ENCODE measurements around the gene PAQR9.
A peak's percentile ranks its signal among the peaks of the same experiment; 100 is the strongest.

PAQR9 gene

DNA sequence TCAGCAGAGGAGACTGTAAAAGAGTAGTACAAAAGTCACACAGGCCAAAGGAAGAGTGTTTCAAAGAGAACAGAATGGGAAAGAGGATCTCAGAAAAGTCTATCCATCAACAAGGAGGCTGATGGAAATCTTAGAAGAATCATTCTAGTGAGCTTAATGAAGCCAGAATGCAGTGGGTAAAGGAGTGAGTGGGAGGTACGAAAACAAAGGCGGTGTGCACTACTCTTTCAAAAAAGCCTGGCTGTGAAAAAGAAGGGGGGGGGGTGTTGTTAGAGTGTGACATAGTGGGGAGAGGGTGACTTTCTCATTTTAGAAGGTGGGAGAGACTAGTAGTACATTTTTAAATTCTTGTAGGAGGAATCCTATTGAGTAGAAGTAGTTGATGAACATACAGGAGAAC is 11.7 kb downstream of the PAQR9 start:
- no peak for DNase-seq (ENCODE audit: low read depth in 2 of 2)

DNA sequence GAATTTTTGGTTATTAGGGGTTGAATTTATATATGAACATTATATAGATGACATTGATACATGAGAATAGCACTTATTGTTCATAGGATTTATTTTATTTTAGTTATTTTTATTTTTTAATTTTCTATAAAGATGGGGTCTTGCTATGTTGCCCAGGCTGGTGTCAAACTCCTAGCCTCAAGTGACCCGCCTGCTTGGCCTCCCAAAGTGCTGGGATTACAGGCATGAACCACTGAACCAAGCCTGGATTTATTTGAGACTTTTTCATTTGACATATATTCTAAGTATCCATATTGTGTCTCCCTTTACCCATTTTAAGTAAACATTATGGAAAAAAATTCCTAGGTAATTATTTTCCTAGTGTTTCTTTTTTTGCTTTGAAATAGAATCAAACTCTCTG is 12.5 kb downstream of the PAQR9 start:
- no peak for DNase-seq (ENCODE audit: low read depth in 2 of 2)

- DNase-seq (ENCODE audit: low read depth in 2 of 2) = peak in 1 of 2 donors; percentile 10
Observed at GRCh38 chr3:142947799-142948575, 15.5 kb downstream of the PAQR9 start.

GRCh38 chr3:142947352-142947751 is 16.1 kb downstream of the PAQR9 start:
- DNase-seq (ENCODE audit: low read depth in 2 of 2) = no peak

DNA sequence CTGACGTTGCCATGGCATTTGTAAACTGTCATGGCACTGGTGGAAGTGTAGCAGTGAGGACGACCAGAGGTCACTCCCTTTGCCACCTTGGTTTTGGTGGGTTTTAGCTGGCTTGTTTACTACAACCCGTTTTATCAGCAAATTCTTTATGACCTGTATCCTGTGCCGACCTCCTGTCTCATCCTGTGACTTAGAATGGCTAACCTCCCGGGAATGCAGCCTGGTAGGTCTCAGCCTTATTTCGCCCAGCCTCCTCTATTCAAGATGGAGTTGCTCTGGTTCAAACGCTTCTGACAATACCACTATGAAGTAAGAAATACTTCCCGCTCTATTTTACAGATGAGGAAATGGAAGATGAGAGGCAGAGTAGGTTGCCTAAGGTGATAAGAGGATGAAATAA is 16.6 kb downstream of the PAQR9 start:
- DNase-seq (ENCODE audit: low read depth in 2 of 2) = no peak

- DNase-seq (ENCODE audit: low read depth in 2 of 2) = no peak
Observed at GRCh38 chr3:142945023-142945422, 18.5 kb downstream of the PAQR9 start.

DNA sequence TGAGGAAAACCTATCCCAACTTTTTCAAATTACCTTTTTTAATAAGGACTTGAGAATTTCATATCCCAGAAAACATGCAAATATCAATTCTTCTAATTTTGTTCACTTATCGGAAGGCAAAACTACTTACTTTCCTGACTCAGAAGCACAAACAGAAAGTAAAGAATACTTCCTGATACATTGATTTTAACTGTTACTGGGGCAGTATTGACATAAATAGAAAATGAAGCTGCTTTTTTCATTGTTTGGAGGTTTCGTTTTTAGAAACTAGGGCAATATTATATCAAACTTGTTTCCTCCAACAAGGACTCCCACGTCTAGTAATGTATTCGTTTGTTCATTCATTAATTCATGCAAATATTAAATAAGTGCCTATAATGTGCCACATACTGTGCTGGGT is 19.1 kb downstream of the PAQR9 start:
- DNase-seq (ENCODE audit: low read depth in 2 of 2) = no peak

- DNase-seq (ENCODE audit: low read depth in 2 of 2) = no peak
Observed at GRCh38 chr3:142943870-142944269, 19.6 kb downstream of the PAQR9 start.

- no peak for DNase-seq (ENCODE audit: low read depth in 2 of 2)
Observed at GRCh38 chr3:142943349-142943748, 20.1 kb downstream of the PAQR9 start.

GRCh38 chr3:142941373-142942123 is 21.9 kb downstream of the PAQR9 start:
- no peak for DNase-seq (ENCODE audit: low read depth in 2 of 2)

DNA sequence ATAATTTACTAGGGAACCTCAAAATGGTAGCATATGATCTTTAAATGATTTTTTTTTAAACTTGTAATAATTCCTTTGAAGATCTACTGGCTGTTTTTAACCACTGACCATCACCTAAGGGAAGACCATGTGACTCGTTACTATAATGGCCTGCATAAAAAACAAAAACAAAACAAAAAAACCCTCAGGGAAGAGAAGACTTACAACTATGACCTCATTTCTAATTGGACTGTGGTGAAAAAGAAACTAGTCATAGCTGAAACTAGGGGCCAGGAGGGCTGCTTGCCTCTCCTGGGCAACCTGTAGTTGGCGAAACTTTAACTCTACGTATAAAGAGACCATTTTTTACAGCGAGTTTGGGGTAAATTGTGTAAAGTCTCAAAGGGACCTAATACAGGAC is 23.0 kb downstream of the PAQR9 start:
- DNase-seq (ENCODE audit: low read depth in 2 of 2) = no peak

DNA sequence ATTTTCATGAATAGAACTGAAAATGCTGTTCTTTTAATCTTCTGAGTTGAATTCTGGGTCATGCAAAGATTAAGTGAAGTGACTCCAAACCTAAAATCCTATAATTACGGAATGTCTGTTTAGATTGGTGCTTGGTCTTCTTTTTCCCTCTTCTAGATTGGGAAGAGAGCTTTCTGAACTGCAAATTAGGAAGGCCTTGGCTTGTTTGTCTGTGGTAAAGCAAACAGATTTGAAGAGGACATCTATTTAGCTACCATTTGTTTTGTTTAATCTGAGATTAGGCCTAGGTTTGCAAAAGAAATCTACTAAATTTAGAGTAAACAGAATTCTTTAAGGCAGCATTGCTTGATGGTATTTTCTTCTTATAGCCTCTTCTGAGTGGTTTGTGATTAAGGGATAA is 23.5 kb downstream of the PAQR9 start:
- no peak for DNase-seq (ENCODE audit: low read depth in 2 of 2)

DNA sequence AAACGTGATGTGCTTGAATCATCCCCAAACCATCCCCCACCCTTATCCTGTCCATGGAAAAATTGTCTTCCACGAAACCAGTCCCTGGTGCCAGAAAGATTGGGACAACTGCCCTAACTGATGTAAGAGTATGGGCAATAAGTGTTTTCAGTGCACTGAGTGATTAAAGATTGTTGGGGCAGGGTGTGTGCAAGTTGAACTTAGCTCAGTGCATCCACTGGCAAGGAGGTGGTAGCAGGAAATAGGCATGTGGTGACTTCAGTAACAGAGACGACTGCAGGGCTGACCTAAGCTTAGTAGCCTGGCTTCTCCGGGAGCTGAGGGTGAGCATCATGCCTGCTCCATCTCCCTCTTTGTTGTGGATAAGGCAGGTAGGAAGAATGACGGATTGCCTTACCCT is 27.5 kb downstream of the PAQR9 start:
- no peak for DNase-seq (ENCODE audit: low read depth in 2 of 2)

DNA sequence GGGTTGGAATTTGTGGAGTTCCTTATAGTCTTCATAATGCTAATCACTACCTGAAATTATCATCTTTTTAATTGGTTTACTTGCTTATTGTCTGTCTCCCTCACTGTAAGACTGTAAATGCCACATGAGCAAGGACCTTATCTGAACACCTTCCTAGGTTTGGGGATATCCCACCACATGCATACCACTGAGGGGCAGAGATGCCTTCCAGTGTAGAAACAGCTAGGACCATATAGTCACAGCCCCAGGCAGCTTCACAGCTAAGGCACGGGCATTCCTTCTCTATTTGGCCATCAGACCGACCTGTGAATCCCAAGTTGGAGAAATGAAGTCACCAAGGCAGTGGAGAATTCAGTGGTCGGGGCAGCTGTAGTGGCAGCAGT is 28.6 kb downstream of the PAQR9 start:
- no peak for DNase-seq (ENCODE audit: low read depth in 2 of 2)

- DNase-seq (ENCODE audit: low read depth in 2 of 2) = no peak
Observed at GRCh38 chr3:142934128-142934886, 29.2 kb downstream of the PAQR9 start.

- no peak for DNase-seq (ENCODE audit: low read depth in 2 of 2)
Observed at GRCh38 chr3:142931222-142931621, 32.3 kb downstream of the PAQR9 start.

- no peak for DNase-seq (ENCODE audit: low read depth in 2 of 2)
Observed at GRCh38 chr3:142930463-142930862, 33.0 kb downstream of the PAQR9 start.

DNA sequence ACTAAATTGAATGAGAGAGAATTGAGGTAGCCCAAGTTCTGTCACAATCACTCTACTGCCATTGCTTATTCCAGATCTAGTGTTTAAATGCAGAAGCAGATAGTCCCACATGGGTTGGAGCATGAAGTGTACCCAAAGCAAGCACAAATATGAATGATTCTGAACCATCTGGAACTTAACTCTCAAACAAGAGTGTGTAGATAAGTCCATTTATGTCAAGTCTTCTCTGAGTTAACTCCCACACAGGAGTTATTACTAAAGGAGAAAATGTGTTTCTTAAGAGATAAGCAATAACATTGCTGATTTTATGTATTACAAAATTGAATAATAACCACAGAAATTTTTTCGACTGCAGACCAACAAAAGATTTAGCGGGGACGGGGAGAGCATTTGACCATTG is 33.6 kb downstream of the PAQR9 start:
- DNase-seq (ENCODE audit: low read depth in 2 of 2) = no peak

DNA sequence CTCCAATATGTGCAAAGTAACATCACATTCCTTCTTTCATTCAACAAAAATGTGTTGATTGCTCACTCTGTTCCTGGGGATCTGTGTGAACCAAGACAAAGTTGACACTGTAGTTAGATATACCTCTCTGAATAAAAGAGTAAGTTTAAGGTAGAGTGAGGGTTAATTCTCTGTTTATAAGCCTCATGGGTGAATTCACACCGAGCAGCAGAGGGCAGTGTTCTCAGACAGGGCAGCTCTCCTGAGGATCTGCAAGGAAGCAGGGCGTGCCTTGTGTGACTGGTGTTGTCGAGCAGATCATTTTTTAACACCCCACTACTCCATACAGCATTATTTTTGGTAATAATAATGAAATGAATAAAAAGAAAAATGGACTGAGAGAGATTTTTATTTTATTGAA is 34.4 kb downstream of the PAQR9 start:
- DNase-seq (ENCODE audit: low read depth in 2 of 2) = peak in 1 of 2 donors; percentile 16

DNA sequence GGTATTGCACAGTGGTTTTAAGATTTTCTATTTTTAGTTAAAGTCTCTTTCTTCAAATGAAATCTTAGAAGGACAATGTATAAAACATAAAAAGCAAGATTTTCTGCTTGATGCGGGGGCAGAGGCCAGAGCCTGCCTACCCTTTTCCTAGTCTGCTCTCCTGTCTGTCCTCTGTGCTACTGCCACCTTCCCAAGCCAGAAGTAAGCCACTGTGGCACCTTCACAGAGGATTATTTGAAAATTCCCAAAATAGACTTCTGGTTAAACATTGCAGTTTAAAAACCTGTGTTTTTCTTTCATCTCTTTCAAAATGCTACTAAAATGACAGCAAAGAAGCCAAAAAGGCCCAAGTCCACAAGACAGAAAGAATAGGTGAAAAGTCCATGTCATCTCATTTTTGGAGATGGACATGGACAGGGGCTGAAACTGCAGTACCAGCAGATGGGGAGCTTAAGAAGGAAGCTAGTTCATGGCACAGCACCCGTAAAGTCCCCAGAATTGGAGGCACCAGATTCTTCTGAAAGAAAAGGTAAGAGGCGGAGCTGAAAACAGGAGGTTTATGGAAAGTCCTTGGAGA is 37.0 kb downstream of the PAQR9 start:
- no peak for DNase-seq (ENCODE audit: low read depth in 2 of 2)

DNA sequence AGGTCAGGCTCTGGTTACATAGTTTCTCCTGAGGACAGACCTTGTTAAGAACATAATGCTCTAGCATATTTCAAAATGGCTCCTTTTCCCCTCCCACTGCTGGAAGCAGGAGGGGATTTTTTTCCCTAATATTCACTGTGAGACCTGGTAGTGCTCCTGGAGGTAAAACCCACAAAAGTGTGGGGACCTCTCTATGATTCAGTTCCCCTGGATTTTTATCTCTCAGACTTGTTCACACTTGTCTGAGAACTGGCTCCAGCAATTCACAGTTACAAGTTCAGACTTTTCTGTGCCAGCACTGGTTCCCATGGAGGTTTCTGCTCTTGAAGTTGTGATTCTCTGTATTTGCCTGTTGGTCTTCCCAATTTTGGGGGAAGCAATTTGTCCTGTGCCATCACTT is 38.3 kb downstream of the PAQR9 start:
- DNase-seq (ENCODE audit: low read depth in 2 of 2) = no peak

DNA sequence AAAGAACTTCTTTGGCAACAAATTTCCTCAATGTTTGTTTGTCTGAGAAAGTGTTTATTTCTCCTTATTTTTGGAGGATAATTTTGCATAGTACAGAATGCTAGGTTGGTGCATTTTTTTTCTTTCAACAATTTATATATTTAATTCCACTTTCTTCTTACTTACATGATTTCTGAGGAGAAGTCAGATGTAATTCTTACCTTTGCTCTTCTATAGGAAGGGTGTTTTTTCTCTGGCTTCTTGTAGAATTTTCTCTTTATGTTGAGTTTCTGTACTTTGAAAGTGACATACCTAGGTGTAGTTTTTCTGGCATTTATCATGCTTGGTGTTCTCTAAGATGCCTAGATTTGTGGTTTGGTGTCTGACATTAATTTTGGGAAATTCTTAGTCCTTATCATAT is 39.8 kb downstream of the PAQR9 start:
- DNase-seq (ENCODE audit: low read depth in 2 of 2) = no peak
